Activated CD4-positive, CD25-positive, alpha-beta regulatory T cell treated with anti-CD3 and anti-CD28 coated beads, Interleukin-2, amount 50 U/mL, for 72 hours (primary cell): ENCODE data around the gene SLMAP.
"Not testable (repeated sequence)": the region's sequence is repeated elsewhere in the genome, so short reads cannot be mapped to it uniquely, and the experiment has no call there.

Experiments used
- DNase-seq: peaks from one replicate; pipeline ENCODE4 v3.0.0; 2021

SLMAP gene

DNA sequence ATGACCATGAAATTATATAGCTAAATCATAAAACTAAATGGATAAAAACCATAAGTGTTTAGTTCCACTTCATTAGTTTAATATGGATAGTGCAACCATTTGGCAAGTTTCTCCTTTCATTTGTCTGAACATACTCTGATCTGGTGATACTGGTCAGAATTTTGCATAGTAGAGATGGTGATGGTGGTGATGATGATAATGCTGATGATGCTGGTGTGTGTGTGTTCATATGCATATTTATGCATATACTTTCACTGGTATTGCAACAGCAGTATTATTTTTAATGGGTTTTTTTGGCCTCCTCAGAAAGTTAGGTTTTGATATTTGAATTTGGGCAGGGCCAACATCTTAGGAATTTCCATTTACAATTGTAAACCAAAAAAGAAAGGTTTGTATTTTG lies 76.4 kb downstream of the SLMAP start:
- DNase-seq, result no peak

- no peak for DNase-seq
Measured at GRCh38 chr3:57832900-57833313, 76.8 kb downstream of the SLMAP start.

- DNase-seq, result no peak
Measured at GRCh38 chr3:57833763-57834162, 77.7 kb downstream of the SLMAP start.

GRCh38 chr3:57837686-57838085 lies 81.6 kb downstream of the SLMAP start:
- no peak for DNase-seq

DNA sequence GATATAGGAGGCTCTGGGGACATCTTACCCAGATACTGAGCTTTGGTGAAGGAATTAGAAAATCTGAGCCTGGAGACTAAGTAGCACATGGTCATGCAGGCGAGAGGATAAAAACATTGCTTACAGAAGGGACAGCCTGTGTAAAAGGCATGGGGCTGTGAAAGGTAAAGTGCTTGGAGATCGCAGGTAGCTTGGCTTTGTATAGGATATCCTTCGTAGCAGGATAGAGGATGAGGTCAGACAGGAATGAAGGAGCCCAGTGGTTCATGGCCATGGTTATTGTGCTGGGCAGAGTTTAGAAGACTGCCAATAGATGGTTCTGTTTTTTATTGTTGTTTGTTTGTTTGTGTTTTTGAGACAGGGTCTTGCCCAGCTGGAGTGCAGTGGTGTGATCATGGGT lies 82.5 kb downstream of the SLMAP start:
- no peak for DNase-seq

- no peak for DNase-seq
Measured at GRCh38 chr3:57840473-57840872, 84.4 kb downstream of the SLMAP start.

DNA sequence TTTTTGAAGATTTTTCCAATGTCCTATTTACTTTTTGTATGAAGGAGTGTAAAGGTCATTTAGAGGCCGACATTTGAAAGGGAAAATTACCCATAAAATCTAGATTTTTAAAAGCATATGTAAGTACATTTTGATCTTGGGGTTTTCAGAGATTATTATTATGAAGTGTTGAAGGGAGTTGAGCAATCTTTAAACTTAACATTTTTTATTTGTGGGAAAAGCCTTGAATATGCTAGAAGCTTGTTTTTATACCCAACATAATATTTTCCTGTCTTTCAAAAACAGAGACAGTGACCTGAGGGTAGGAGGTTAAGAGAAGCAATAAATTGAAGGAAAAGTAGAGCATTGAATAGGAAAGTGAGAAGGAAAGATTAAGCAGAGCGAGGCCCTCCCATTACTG lies 85.7 kb downstream of the SLMAP start:
- no peak for DNase-seq

DNA sequence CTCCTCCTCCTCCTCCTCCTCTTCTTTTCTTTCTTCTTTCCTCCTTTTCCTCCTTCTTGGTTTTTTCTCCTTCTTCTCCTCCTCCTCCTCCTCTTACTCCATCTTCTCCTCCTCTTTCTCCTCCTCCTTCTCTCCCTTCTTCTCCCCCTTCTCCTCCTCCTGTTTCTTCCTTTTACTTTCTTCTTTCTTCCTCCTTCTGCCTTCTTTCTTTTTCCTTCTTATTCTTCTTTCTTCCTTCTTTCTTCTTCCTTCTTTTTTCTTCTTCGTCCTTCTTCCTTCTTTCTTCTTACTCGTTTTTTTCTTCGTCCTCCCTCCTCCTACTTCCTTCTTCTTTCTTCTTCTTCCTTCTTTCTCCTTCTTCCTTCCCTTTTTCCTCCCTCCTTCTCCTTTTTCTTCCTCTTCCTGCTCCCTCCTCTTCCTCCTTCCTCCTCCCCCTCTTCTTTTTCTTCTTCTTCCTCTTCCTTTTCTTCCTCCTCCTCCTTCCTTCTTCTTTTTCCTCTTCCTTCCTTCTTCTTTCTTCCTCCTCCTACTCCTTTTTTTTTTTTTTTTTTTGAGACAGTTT lies 92.1 kb downstream of the SLMAP start:
- no peak for DNase-seq

- no peak for DNase-seq
Measured at GRCh38 chr3:57851304-57851703, 95.2 kb downstream of the SLMAP start.

DNA sequence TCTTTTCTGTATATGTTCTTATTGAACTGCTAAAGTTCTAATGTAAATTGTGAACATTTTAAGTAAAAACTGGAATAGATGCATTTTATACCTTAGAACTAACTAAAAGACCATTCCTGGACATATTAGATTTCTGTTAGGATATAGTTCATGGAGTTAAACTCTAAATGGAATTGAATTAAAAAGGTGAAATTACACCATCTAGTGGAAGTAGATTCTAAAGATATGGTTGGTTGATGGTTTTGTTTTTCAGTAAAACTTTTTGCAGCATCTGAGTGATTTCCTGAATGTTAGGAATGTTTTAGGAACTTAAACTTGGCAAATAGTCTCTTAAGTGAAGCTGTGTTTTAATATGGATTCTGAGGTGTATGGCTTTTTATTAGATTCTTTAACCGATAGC lies 96.8 kb downstream of the SLMAP start:
- DNase-seq, result no peak

DNA sequence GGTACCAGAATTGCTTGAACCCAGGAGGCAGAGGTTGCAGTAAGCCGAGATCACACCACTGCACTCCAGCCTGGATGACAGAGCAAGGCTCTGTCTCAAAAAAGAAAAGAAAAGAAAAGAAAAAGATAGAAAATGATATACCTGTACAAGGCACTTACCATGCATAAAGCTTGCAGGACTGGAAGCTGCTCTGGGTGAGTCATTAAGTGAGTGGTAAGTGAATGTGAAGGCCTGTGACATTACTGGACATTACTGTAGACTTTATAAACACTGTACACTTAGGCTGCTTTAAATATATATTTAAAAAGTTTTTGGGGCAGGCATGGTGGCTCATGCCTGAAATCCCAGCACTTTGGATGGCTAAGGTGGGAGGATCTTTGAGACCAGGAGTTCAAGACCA lies 99.2 kb downstream of the SLMAP start:
- DNase-seq, result no peak

- no peak for DNase-seq
Measured at GRCh38 chr3:57855943-57856342, 99.8 kb downstream of the SLMAP start.

- DNase-seq, result no peak
Measured at GRCh38 chr3:57856675-57857074, 100.6 kb downstream of the SLMAP start.

GRCh38 chr3:57862894-57863293 lies 106.8 kb downstream of the SLMAP start:
- DNase-seq, result no peak

GRCh38 chr3:57863380-57863779 lies 107.3 kb downstream of the SLMAP start:
- DNase-seq, result no peak

DNA sequence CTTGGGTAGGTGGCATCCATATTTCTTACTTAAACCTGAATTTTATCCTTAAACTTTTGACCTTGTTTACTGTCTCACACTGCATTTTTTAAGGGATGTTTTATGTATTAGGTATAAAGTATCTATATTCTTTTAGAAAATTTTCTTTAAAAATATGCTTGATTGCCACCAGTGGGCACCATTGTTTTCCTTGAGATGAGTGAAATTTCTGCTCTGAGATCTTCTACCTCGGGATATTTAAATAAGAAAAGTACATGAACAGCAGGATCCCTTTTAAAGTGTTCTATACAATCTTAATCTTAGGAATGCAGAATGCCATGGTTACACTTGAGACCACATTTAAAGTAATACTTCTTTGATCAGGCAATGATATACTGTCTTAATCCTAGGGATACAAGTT lies 108.7 kb downstream of the SLMAP start:
- no peak for DNase-seq

GRCh38 chr3:57869110-57869509 lies 113.0 kb downstream of the SLMAP start:
- DNase-seq, result not testable (repeated sequence)

- no peak for DNase-seq
Measured at GRCh38 chr3:57872606-57873005, 116.5 kb downstream of the SLMAP start.

- no peak for DNase-seq
Measured at GRCh38 chr3:57876632-57877031, 120.5 kb downstream of the SLMAP start.

- no peak for DNase-seq
Measured at GRCh38 chr3:57877116-57877515, 121.0 kb downstream of the SLMAP start.

DNA sequence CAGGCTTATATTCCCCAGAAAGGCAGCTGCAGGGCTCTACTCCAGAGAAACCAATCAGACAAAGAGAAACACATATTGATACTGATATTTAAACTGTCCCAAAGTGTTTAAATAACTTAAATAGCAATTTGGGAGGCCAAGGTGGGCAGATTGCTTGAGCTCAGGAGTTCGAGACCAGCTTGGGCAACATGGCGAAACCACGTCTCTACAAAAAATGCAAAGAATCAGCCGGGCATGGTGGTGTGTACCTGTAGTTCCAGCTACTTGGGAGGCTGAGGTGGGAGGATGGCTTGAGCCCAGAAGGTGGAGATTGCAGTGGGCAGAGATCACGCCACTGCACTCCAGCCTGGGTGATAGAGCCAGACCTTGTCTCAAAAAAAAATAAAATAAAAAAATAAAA lies 128.3 kb downstream of the SLMAP start:
- not testable (repeated sequence) for DNase-seq

GRCh38 chr3:57889807-57890206 lies 133.7 kb downstream of the SLMAP start:
- DNase-seq, result no peak

DNA sequence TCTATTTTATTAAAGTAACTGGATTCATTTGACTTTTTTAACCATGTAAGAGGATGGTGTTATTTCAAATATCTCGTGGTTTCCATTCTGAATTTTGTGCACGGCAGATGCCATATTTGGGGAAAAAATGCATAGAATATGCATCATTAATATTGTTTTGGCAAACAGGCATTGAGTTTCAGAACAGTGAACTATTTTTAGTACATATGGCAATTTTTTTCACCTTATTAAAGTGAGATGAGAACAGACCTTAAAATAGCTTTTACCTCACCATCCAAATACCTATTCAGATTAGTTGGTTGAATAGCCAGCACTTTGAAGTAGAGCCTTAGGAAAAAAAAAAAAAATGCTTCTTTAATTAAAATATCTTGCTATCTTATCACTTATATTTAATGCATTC lies 134.8 kb downstream of the SLMAP start:
- DNase-seq, result no peak

DNA sequence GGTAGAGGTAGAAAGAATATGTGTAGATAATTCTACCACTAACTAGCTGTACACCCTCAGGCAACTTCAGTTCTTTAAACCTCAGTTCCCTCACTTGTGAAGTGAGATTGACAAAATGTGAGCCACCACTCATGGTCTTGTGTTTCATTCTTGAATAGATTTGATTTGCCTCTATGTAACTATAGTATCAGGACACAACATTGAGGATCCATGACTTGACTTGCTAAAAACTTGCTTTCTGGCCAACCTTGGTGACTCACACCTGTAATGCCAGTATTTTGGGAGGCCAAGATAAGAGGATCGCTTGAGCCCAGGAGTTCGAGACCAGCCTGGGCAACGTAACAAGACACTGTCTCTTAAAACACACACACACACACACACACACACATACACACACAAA lies 136.3 kb downstream of the SLMAP start:
- no peak for DNase-seq

DNA sequence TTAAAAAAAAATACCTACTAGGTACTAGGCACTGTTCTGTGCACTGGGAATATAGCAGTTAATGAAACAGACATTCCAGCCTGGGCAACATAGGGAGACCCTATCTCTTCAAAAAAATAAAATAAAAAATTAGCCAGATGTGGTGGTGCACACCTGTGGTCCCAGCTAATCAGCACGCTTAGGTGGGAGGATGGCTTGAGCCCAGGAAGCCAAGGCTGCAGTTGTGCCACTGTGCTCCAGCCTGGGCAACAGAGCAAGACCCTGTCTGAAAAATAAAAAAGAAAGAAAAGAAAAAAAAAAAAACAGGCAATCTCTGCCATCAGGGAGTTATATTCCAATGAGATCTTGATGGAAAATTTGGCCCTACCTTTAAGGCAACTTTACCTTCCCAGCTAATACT lies 137.0 kb downstream of the SLMAP start:
- DNase-seq, result no peak

DNA sequence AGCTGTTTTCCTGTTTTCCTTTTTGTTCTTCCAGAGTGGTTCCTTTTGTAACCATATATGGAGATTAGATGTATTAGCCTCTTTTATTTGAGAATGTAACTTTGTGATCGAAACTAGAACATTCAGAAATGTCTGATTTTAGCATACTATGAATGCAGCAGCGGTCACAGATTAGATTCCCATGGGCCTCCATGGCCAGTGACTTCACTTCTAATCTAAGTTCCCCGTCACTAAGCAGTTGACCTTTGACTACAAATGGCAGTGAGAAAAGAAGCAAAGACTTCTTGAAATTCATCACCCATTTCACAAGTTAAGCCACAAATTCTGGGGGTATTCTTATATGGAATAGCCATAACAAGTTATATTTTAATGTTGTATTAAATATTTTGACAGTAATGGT lies 137.6 kb downstream of the SLMAP start:
- DNase-seq, result no peak
